ENCODE results near the gene PLXNA3. TPM values are rescaled to one million over a fixed set of nuclear protein-coding genes. Genes with fewer than 3 reads are reported as not detected.

PLXNA3 gene
- total and polyA plus RNA-seq, 7 donors, result 1.7 to 6.5 (median 3.3) TPM

DNA sequence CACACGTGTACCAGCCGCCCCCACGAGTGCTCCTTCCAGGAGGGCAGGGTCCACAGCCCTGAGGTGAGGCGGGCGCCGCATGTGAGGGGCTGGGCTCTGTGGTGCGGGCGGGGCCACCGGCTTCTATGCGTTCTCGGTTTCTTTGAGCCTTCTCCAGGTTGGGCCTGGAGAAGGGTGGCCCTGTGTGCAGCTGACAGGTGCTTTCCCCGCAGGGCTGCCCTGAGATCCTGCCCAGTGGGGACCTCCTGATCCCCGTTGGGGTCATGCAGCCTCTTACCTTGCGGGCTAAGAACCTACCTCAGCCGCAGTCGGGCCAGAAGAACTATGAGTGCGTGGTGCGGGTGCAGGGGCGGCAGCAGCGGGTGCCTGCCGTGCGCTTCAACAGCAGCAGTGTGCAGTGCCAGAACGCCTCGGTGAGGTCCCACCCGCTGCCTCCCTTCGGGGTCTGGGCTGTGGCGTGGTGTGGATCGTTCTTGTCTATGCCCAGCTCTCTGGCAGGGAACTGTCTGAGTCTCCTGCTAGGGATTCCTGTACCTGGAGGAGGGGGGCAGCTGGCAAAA lies 6.8 kb downstream of the PLXNA3 start:
- Histone ChIP-seq H3K9me3 (no peaks in the 10 kb centered on the region), H3K36me3 (ENCODE audit: insufficient read depth in 1 of 2, low read depth in 1 of 2) (peaks cover 0 to 35% of the 10 kb centered on the region in 2 donors)
- intact Hi-C loops (cut with DNase I), result no loop called here

DNA sequence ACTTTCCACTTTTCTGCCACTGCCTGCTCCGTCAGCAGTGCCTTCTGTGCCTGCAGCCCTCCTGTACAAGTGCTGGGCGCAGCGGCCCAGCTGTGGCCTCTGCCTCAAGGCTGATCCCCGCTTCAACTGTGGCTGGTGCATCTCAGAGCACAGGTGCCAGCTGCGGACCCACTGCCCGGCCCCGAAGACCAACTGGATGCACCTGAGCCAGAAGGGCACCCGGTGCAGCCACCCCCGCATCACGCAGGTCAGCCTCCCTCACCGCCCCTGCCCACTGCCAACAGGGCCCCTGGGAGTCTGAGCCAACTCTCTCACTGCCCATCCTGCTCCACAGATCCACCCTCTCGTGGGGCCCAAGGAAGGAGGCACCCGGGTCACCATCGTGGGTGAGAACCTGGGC lies 7.5 kb downstream of the PLXNA3 start:
- 89 to 100% (median 91%) methylated on average over 4 to 14 of the region's 14 CpGs for WGBS, 3 donors
- DNase-seq (no peak), ATAC-seq (no peak)
- Histone ChIP-seq H3K36me3 (ENCODE audit: insufficient read depth in 1 of 2, low read depth in 1 of 2) (peaks cover 0 to 42% of the 10 kb centered on the region in 2 donors), H3K27me3 (ENCODE audit: insufficient read depth in 3 of 3, low read length in 2 of 3) (no peaks in the 10 kb centered on the region), H3K9me3 (no peaks in the 10 kb centered on the region), H3K4me1 (no peaks in the 10 kb centered on the region), H3K27ac (no peak overlapping the region), H3K4me3 (no peak overlapping the region)
- TF ChIP-seq, protein P1, sequence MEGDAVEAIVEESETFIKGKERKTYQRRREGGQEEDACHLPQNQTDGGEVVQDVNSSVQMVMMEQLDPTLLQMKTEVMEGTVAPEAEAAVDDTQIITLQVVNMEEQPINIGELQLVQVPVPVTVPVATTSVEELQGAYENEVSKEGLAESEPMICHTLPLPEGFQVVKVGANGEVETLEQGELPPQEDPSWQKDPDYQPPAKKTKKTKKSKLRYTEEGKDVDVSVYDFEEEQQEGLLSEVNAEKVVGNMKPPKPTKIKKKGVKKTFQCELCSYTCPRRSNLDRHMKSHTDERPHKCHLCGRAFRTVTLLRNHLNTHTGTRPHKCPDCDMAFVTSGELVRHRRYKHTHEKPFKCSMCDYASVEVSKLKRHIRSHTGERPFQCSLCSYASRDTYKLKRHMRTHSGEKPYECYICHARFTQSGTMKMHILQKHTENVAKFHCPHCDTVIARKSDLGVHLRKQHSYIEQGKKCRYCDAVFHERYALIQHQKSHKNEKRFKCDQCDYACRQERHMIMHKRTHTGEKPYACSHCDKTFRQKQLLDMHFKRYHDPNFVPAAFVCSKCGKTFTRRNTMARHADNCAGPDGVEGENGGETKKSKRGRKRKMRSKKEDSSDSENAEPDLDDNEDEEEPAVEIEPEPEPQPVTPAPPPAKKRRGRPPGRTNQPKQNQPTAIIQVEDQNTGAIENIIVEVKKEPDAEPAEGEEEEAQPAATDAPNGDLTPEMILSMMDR (IDR thresholded peaks at IDR 0.05), result no peak
- intact Hi-C loops (cut with DNase I), result no loop called here

More for the DNA sequence above, 6.8 kb downstream of the PLXNA3 start:
- Histone ChIP-seq H3K4me3 (no peak overlapping the region), H3K4me1 (no peaks in the 10 kb centered on the region), H3K27ac (no peak overlapping the region), H3K27me3 (ENCODE audit: insufficient read depth in 3 of 3, low read length in 2 of 3) (no peaks in the 10 kb centered on the region)
- DNase-seq (no peak), ATAC-seq (no peak)
- 92 to 94% (median 93%) methylated on average over 17 to 28 of the region's 28 CpGs for WGBS, 3 donors
- TF ChIP-seq, protein P1 (IDR thresholded peaks at IDR 0.05), result no peak

DNA sequence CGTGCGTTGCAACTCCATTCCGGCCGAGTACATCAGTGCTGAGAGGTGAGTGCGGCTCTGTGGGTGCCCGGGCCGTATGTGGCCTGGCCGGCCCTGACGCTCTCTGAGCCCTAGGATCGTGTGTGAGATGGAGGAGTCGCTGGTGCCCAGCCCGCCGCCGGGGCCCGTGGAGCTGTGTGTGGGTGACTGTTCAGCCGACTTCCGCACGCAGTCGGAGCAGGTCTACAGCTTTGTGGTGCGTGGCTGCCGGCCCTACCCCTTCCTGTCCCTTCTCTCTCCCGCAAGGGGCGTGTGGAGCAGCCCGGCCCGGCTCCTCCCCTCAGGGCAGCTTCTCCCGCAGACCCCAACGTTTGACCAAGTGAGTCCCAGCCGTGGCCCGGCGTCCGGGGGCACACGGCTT lies 8.0 kb downstream of the PLXNA3 start:
- Histone ChIP-seq H3K36me3 (ENCODE audit: insufficient read depth in 1 of 2, low read depth in 1 of 2) (peaks cover 0 to 46% of the 10 kb centered on the region in 2 donors), H3K9me3 (no peaks in the 10 kb centered on the region), H3K27me3 (ENCODE audit: insufficient read depth in 3 of 3, low read length in 2 of 3) (no peaks in the 10 kb centered on the region), H3K4me1 (no peaks in the 10 kb centered on the region), H3K27ac (no peak overlapping the region), H3K4me3 (no peak overlapping the region)
- TF ChIP-seq, protein P1 (IDR thresholded peaks at IDR 0.05), result no peak
- DNase-seq, result no peak
- no peak for ATAC-seq
- WGBS, 3 donors, result 87 to 92% (median 90%) methylated on average over 4 to 31 of the region's 32 CpGs
- intact Hi-C loops (cut with DNase I), result no loop called here

DNA sequence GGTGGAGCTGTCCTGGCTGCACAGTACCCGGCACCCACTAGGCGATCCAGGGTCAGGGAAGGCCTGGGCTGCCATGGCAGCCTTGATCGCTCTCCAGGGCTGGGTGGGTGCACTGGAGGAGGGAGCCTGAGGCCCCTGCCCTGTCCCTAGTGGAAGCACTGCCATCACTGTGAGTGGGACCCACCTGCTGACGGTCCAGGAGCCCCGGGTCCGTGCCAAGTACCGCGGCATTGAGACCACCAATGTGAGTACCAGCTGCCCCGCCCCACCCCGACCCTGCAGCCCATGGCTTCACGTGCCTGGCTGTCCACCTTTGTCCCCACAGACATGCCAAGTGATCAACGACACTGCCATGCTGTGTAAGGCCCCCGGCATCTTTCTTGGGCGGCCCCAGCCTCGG lies 8.8 kb downstream of the PLXNA3 start:
- DNase-seq (no peak), ATAC-seq (no peak)
- TF ChIP-seq, protein P1 (IDR thresholded peaks at IDR 0.05), result no peak
- intact Hi-C loops (cut with DNase I), result no loop called here
- Histone ChIP-seq H3K4me1 (no peaks in the 10 kb centered on the region), H3K36me3 (ENCODE audit: insufficient read depth in 1 of 2, low read depth in 1 of 2) (peaks cover 0 to 46% of the 10 kb centered on the region in 2 donors), H3K9me3 (no peaks in the 10 kb centered on the region), H3K27me3 (ENCODE audit: insufficient read depth in 3 of 3, low read length in 2 of 3) (no peaks in the 10 kb centered on the region), H3K4me3 (no peak overlapping the region), H3K27ac (no peak overlapping the region)
- WGBS, 3 donors, result 88 to 95% (median 92%) methylated on average over 12 to 15 of the region's 15 CpGs

DNA sequence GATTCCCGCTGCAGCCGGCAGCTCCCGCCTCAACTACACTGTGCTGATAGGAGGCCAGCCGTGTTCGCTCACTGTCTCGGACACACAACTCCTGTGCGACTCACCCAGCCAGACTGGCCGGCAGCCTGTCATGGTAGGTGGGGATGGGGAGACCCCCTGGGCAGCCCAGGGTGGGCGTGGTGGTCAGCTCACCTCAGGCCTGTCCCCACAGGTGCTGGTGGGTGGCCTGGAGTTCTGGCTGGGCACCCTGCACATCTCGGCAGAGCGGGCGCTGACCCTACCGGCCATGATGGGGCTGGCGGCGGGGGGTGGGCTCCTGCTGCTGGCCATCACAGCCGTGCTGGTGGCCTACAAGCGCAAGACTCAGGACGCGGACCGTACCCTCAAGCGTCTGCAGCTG lies 9.5 kb downstream of the PLXNA3 start:
- H3K27me3 ChIP-seq (ENCODE audit: insufficient read depth in 3 of 3, low read length in 2 of 3), result no peaks in the 10 kb centered on the region
- H3K4me1 ChIP-seq, result no peaks in the 10 kb centered on the region
- no peak overlapping the region for H3K4me3 ChIP-seq
- no peaks in the 10 kb centered on the region for H3K9me3 ChIP-seq
- H3K36me3 ChIP-seq (ENCODE audit: insufficient read depth in 1 of 2, low read depth in 1 of 2), result peaks cover 0 to 46% of the 10 kb centered on the region in 2 donors
- ATAC-seq (no peak), DNase-seq (no peak)
- intact Hi-C loops (cut with DNase I), result no loop called here
- TF ChIP-seq, protein P1 (IDR thresholded peaks at IDR 0.05), result no peak
- WGBS, 3 donors, result 94 to 100% (median 96%) methylated on average over 1 to 21 of the region's 21 CpGs
- no peak overlapping the region for H3K27ac ChIP-seq

Measured in psoas muscle (tissue), 8 donors.